ENCODE data around the gene BRIP1.
"Not testable (repeated sequence)": the region's sequence is repeated elsewhere in the genome, so short reads cannot be mapped to it uniquely, and the experiment has no call there.

Gene BRIP1

GRCh38 chr17:61782683-61783082 lies 80.6 kb downstream of the BRIP1 start:
- no peak overlapping the region for H3K9ac ChIP-seq (ENCODE audit: low read length)
- no peaks in the 10 kb centered on the region for H3K79me2 ChIP-seq (ENCODE audit: control insufficient read depth, insufficient read depth, low read length, poor library complexity)
- H2AK5ac ChIP-seq (ENCODE audit: low read length), result no peak overlapping the region
- H2BK120ac ChIP-seq (ENCODE audit: insufficient read depth, low read length, poor library complexity), result no peak overlapping the region
- H3K9me3 ChIP-seq (ENCODE audit: insufficient read depth, low read depth, low read length), result no peaks in the 10 kb centered on the region
- H3K27me3 ChIP-seq (ENCODE audit: insufficient read depth, low read length), result no peaks in the 10 kb centered on the region
- H3K79me1 ChIP-seq (ENCODE audit: low read length), result no peaks in the 10 kb centered on the region
- WGBS (ENCODE audit: extremely low coverage, insufficient coverage, insufficient read length), result no CpG with 5 or more reads among the region's 1 CpG
- no peaks in the 10 kb centered on the region for H3K4me1 ChIP-seq (ENCODE audit: control insufficient read depth in 1 of 2, insufficient read depth in 2 of 2, low read length in 2 of 2)
- no peak overlapping the region for H3K23ac ChIP-seq (ENCODE audit: low read length)
- H3K4me3 ChIP-seq (ENCODE audit: low read depth, low read length), result no peak overlapping the region
- H4K91ac ChIP-seq (ENCODE audit: low read depth, low read length), result no peak overlapping the region
- no peak overlapping the region for H3K4me2 ChIP-seq (ENCODE audit: low read length)
- no peak overlapping the region for H3K18ac ChIP-seq (ENCODE audit: low read length)
- H2AFZ ChIP-seq (ENCODE audit: insufficient read depth, low read length, poor library complexity), result no peak overlapping the region
- DNase-seq, result no peak
- no peak overlapping the region for H3K27ac ChIP-seq (ENCODE audit: low read depth, low read length)
- H3K14ac ChIP-seq (ENCODE audit: low read length), result no peak overlapping the region
- H2BK5ac ChIP-seq (ENCODE audit: low read depth, low read length, poor library complexity), result no peak overlapping the region
- no peak overlapping the region for H3K4ac ChIP-seq (ENCODE audit: low read depth, low read length)
- H4K8ac ChIP-seq (ENCODE audit: low read depth, low read length), result no peak overlapping the region
- no peak overlapping the region for H4K12ac ChIP-seq (ENCODE audit: low read depth, low read length)
- no peak overlapping the region for H2BK12ac ChIP-seq (ENCODE audit: low read length)
- peaks cover 1 to 2% of the 10 kb centered on the region in 2 experiments for H3K36me3 ChIP-seq (ENCODE audit: control insufficient read depth in 1 of 2, insufficient read depth in 2 of 2, low read length in 2 of 2)

GRCh38 chr17:61775364-61775763 lies 88.0 kb downstream of the BRIP1 start:
- no peak for DNase-seq
- Histone ChIP-seq H2BK5ac (ENCODE audit: low read depth, low read length, poor library complexity) (no peak overlapping the region), H4K8ac (ENCODE audit: low read depth, low read length) (no peak overlapping the region), H4K12ac (ENCODE audit: low read depth, low read length) (no peak overlapping the region), H2AFZ (ENCODE audit: insufficient read depth, low read length, poor library complexity) (no peak overlapping the region), H2BK12ac (ENCODE audit: low read length) (no peak overlapping the region), H3K4ac (ENCODE audit: low read depth, low read length) (no peak overlapping the region), H3K23ac (ENCODE audit: low read length) (no peak overlapping the region), H3K4me1 (ENCODE audit: control insufficient read depth in 1 of 2, insufficient read depth in 2 of 2, low read length in 2 of 2) (no peaks in the 10 kb centered on the region), H3K36me3 (ENCODE audit: control insufficient read depth in 1 of 2, insufficient read depth in 2 of 2, low read length in 2 of 2) (peaks cover 4 to 7% of the 10 kb centered on the region in 2 experiments), H3K4me3 (ENCODE audit: low read depth, low read length) (no peak overlapping the region), H2AK5ac (ENCODE audit: low read length) (no peak overlapping the region), H3K9ac (ENCODE audit: low read length) (no peak overlapping the region), H2BK120ac (ENCODE audit: insufficient read depth, low read length, poor library complexity) (no peak overlapping the region), H3K9me3 (ENCODE audit: insufficient read depth, low read depth, low read length) (no peaks in the 10 kb centered on the region), H3K27ac (ENCODE audit: low read depth, low read length) (no peak overlapping the region), H3K79me2 (ENCODE audit: control insufficient read depth, insufficient read depth, low read length, poor library complexity) (no peaks in the 10 kb centered on the region), H3K79me1 (ENCODE audit: low read length) (no peaks in the 10 kb centered on the region), H4K91ac (ENCODE audit: low read depth, low read length) (no peak overlapping the region), H3K18ac (ENCODE audit: low read length) (no peak overlapping the region), H3K4me2 (ENCODE audit: low read length) (no peak overlapping the region), H3K27me3 (ENCODE audit: insufficient read depth, low read length) (no peaks in the 10 kb centered on the region), H3K14ac (ENCODE audit: low read length) (no peak overlapping the region)
- no CpG with 5 or more reads among the region's 2 CpGs for WGBS (ENCODE audit: extremely low coverage, insufficient coverage, insufficient read length)

GRCh38 chr17:61774724-61775123 lies 88.6 kb downstream of the BRIP1 start:
- Histone ChIP-seq H3K4me1 (ENCODE audit: control insufficient read depth in 1 of 2, insufficient read depth in 2 of 2, low read length in 2 of 2) (no peaks in the 10 kb centered on the region), H3K18ac (ENCODE audit: low read length) (no peak overlapping the region), H3K27ac (ENCODE audit: low read depth, low read length) (no peak overlapping the region), H3K14ac (ENCODE audit: low read length) (no peak overlapping the region), H4K91ac (ENCODE audit: low read depth, low read length) (no peak overlapping the region), H3K9ac (ENCODE audit: low read length) (no peak overlapping the region), H3K79me2 (ENCODE audit: control insufficient read depth, insufficient read depth, low read length, poor library complexity) (no peaks in the 10 kb centered on the region), H4K8ac (ENCODE audit: low read depth, low read length) (no peak overlapping the region), H3K4me2 (ENCODE audit: low read length) (no peak overlapping the region), H2AK5ac (ENCODE audit: low read length) (no peak overlapping the region), H2BK120ac (ENCODE audit: insufficient read depth, low read length, poor library complexity) (no peak overlapping the region), H3K36me3 (ENCODE audit: control insufficient read depth in 1 of 2, insufficient read depth in 2 of 2, low read length in 2 of 2) (peaks cover 4 to 7% of the 10 kb centered on the region in 2 experiments), H3K9me3 (ENCODE audit: insufficient read depth, low read depth, low read length) (no peaks in the 10 kb centered on the region), H3K27me3 (ENCODE audit: insufficient read depth, low read length) (no peaks in the 10 kb centered on the region), H3K4me3 (ENCODE audit: low read depth, low read length) (no peak overlapping the region), H3K23ac (ENCODE audit: low read length) (no peak overlapping the region), H4K12ac (ENCODE audit: low read depth, low read length) (no peak overlapping the region), H2AFZ (ENCODE audit: insufficient read depth, low read length, poor library complexity) (no peak overlapping the region), H3K4ac (ENCODE audit: low read depth, low read length) (no peak overlapping the region), H3K79me1 (ENCODE audit: low read length) (no peaks in the 10 kb centered on the region), H2BK12ac (ENCODE audit: low read length) (no peak overlapping the region), H2BK5ac (ENCODE audit: low read depth, low read length, poor library complexity) (no peak overlapping the region)
- DNase-seq, result no peak
- no CpG with 5 or more reads among the region's 2 CpGs for WGBS (ENCODE audit: extremely low coverage, insufficient coverage, insufficient read length)

GRCh38 chr17:61774087-61774486 lies 89.2 kb downstream of the BRIP1 start:
- not testable (repeated sequence) for H3K4me2 ChIP-seq (ENCODE audit: low read length); H3K27ac ChIP-seq (ENCODE audit: low read depth, low read length); H3K9ac ChIP-seq (ENCODE audit: low read length); H3K4me1 ChIP-seq (ENCODE audit: control insufficient read depth in 1 of 2, insufficient read depth in 2 of 2, low read length in 2 of 2); H3K4me3 ChIP-seq (ENCODE audit: low read depth, low read length); H4K91ac ChIP-seq (ENCODE audit: low read depth, low read length); H3K79me1 ChIP-seq (ENCODE audit: low read length); H4K8ac ChIP-seq (ENCODE audit: low read depth, low read length); H2BK120ac ChIP-seq (ENCODE audit: insufficient read depth, low read length, poor library complexity); H2AK5ac ChIP-seq (ENCODE audit: low read length); H2BK12ac ChIP-seq (ENCODE audit: low read length); H2AFZ ChIP-seq (ENCODE audit: insufficient read depth, low read length, poor library complexity); DNase-seq; H3K14ac ChIP-seq (ENCODE audit: low read length); H3K18ac ChIP-seq (ENCODE audit: low read length); H2BK5ac ChIP-seq (ENCODE audit: low read depth, low read length, poor library complexity); H3K4ac ChIP-seq (ENCODE audit: low read depth, low read length); H4K12ac ChIP-seq (ENCODE audit: low read depth, low read length); H3K36me3 ChIP-seq (ENCODE audit: control insufficient read depth in 1 of 2, insufficient read depth in 2 of 2, low read length in 2 of 2); H3K9me3 ChIP-seq (ENCODE audit: insufficient read depth, low read depth, low read length); H3K23ac ChIP-seq (ENCODE audit: low read length); H3K27me3 ChIP-seq (ENCODE audit: insufficient read depth, low read length); H3K79me2 ChIP-seq (ENCODE audit: control insufficient read depth, insufficient read depth, low read length, poor library complexity)
- no CpG with 5 or more reads among the region's 3 CpGs for WGBS (ENCODE audit: extremely low coverage, insufficient coverage, insufficient read length)
